H1 (cell line): ENCODE results near the gene DRAXIN. TPM values are rescaled to one million over a fixed set of nuclear protein-coding genes. Genes with fewer than 3 reads are reported as not detected.

Experiments
- BCL11A ChIP-seq, 2 experiments: IDR thresholded peaks; one replicate each; pipeline ENCODE4 v1.6.1; 2011; ENCODE audit warnings: low read depth in 2 of 2, low read length in 2 of 2, mild to moderate bottlenecking in 2 of 2
- CBX5 ChIP-seq: fragments of 300-800, 300-1000 bp; sonication (generic); IDR thresholded peaks from 2 replicates; pipeline ENCODE4 v1.7.1; 2016; ENCODE audit warnings: antibody characterized with exemption, low read length, low read depth
- GABPA ChIP-seq: IDR thresholded peaks from 2 replicates; pipeline ENCODE4 v1.6.1; 2011; ENCODE audit warnings: mild to moderate bottlenecking, low read length, moderate library complexity, borderline replicate concordance; ENCODE audit not compliant: insufficient read depth
- GTF2F1 ChIP-seq: IDR thresholded peaks from 2 replicates; pipeline ENCODE4 v1.6.1; 2012; ENCODE audit warnings: low read depth, low read length, improper control_type of control experiment, borderline replicate concordance
- TEAD4 ChIP-seq: IDR thresholded peaks from 2 replicates; pipeline ENCODE4 v1.6.1; 2012; ENCODE audit warnings: low read depth, low read length, inconsistent platforms, mixed read lengths
- polyA plus RNA-seq, 7 experiments: library from polyadenylated mRNA; depleted of rRNA in 3 of 7; stranded (reverse) in 5 of 7; unstranded in 2 of 7; fragments of >200 nt in 5 of 7; fragments of 200-250 nt in 2 of 7; gene quantifications; 1 replicate in 5 of 7; 2 replicates in 1 of 7; 4 replicates in 1 of 7; pipeline versions ENCODE4 v1.2.1 to v1.2.3, GENCODE V29; 2011 to 2013; ENCODE audit warnings: missing spikeins in 2 of 7, mixed read lengths in 2 of 7
- total RNA-seq: library from RNA; stranded (reverse); fragmentation: NEBNext Ultra II Directional; extraction: Animal tissue kit (Norgen Biotek cat#: 25700); gene quantifications from 2 replicates; pipeline ENCODE4 v1.2.1, GENCODE V29; 2021

The DRAXIN gene
- total and polyA plus RNA-seq, 2 of the 8 experiments (the other 6 are each of a cell fraction or from before 2014, with no cell fraction given), result 4.6 to 17.6 TPM

GRCh38 chr1:11705596-11705995, 14.1 kb downstream of the DRAXIN start (continued):
- TF ChIP-seq GABPA, result no peak
- no peak for TF ChIP-seq BCL11A (IDR thresholded peaks at IDR 0.05; ENCODE audit: low read depth in 2 of 2, low read length in 2 of 2)
- TF ChIP-seq TEAD4, result no peak
- TF ChIP-seq CBX5, result no peak
- no peak for TF ChIP-seq GTF2F1
- TF ChIP-seq, all 59 proteins: peak for 0
